MCF 10A (cell line): Measurements from ENCODE around the gene ADD1. TPM values are rescaled to one million over a fixed set of nuclear protein-coding genes. Genes with fewer than 3 reads are reported as not detected.

Experiments used
- BruUV-seq: library from RNA; stranded (reverse); fragments of 400-500 nt; replicated peaks from 2 replicates; lab custom pipeline; 2021; lab: Mats Ljungman, UMichigan
- CTCF ChIA-PET: fragments of 300-600 bp; sonication (Branson Sonifier 250); formaldehyde crosslinking; extraction: SDS; loops from one replicate; lab custom pipeline; 2021; ENCODE audit warnings: antibody characterized with exemption, inconsistent platforms; lab: Yijun Ruan, JAX
- POLR2A ChIA-PET: fragments of 300-600, 350-650 bp; sonication (Branson Sonifier 250); formaldehyde crosslinking; extraction: SDS; loops from one replicate; lab custom pipeline; 2020; ENCODE audit warnings: antibody characterized with exemption, inconsistent platforms; lab: Yijun Ruan, JAX
- DNase-seq: peaks from one replicate; pipeline ENCODE4 v3.0.0-alpha.2; 2018; ENCODE audit not compliant: unreplicated experiment
- H3K27ac Mint-ChIP-seq: one replicate; pipeline ENCODE4 v1.8.0; 2022; ENCODE audit warnings: mild to moderate bottlenecking, low read depth, mixed read lengths; ENCODE audit not compliant: unreplicated experiment
- H3K27me3 Mint-ChIP-seq: one replicate; pipeline ENCODE4 v1.8.0; 2022; ENCODE audit warnings: mixed read lengths; ENCODE audit not compliant: insufficient read depth, unreplicated experiment
- H3K36me3 Mint-ChIP-seq: one replicate; pipeline ENCODE4 v1.8.0; 2022; ENCODE audit warnings: mild to moderate bottlenecking, moderate library complexity, mixed read lengths; ENCODE audit not compliant: insufficient read depth, unreplicated experiment
- H3K4me1 Mint-ChIP-seq: one replicate; pipeline ENCODE4 v1.8.0; 2022; ENCODE audit warnings: mixed read lengths; ENCODE audit not compliant: insufficient read depth, unreplicated experiment
- H3K4me3 Mint-ChIP-seq: one replicate; pipeline ENCODE4 v1.8.0; 2022; ENCODE audit warnings: mild to moderate bottlenecking, moderate library complexity, mixed read lengths; ENCODE audit not compliant: unreplicated experiment
- H3K9me3 Mint-ChIP-seq: one replicate; pipeline ENCODE4 v1.8.0; 2022; ENCODE audit warnings: mixed read lengths; ENCODE audit not compliant: unreplicated experiment
- intact Hi-C: fragments of 100-400 bp; cut with micrococcal nuclease; formaldehyde crosslinking; loops from 2 replicates; pipeline ENCODE4 v1.14.1; 2022
- total RNA-seq: library from RNA; stranded (reverse); gene quantifications from 2 replicates; pipeline ENCODE4 v1.2.3, GENCODE V29; 2022
- TF ChIP-seq, protein P1 (sequence below): fragments of 200-600 bp; IDR thresholded peaks from one replicate; pipeline ENCODE4 v1.8.0; 2022; ENCODE audit warnings: antibody characterized with exemption, mild to moderate bottlenecking; ENCODE audit not compliant: unreplicated experiment

Gene ADD1
- total RNA-seq, 1 experiment from 2014 or later, result 131 TPM

GRCh38 chr4:2909583-2909982 lies 65.9 kb downstream of the ADD1 start:
- no peaks in the 10 kb centered on the region for H3K4me1 Mint-ChIP-seq
- TF ChIP-seq, protein P1, sequence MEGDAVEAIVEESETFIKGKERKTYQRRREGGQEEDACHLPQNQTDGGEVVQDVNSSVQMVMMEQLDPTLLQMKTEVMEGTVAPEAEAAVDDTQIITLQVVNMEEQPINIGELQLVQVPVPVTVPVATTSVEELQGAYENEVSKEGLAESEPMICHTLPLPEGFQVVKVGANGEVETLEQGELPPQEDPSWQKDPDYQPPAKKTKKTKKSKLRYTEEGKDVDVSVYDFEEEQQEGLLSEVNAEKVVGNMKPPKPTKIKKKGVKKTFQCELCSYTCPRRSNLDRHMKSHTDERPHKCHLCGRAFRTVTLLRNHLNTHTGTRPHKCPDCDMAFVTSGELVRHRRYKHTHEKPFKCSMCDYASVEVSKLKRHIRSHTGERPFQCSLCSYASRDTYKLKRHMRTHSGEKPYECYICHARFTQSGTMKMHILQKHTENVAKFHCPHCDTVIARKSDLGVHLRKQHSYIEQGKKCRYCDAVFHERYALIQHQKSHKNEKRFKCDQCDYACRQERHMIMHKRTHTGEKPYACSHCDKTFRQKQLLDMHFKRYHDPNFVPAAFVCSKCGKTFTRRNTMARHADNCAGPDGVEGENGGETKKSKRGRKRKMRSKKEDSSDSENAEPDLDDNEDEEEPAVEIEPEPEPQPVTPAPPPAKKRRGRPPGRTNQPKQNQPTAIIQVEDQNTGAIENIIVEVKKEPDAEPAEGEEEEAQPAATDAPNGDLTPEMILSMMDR, result no peak
- DNase-seq, result no peak
- intact Hi-C loops, result no loop called here
- BruUV-seq, result no TSS peak
- no peaks in the 10 kb centered on the region for H3K27me3 Mint-ChIP-seq
- POLR2A ChIA-PET, result no interaction called here
- CTCF ChIA-PET, result interaction anchor here (0.6 kb wide), 1 partner anchor 676 kb away, joined by 5 read pairs; no protein-coding TSS in a partner anchor
- H3K27ac Mint-ChIP-seq, result no peak overlapping the region
- peaks cover 76% of the 10 kb centered on the region for H3K36me3 Mint-ChIP-seq
- no peaks in the 10 kb centered on the region for H3K9me3 Mint-ChIP-seq
- H3K4me3 Mint-ChIP-seq, result no peak overlapping the region

DNA sequence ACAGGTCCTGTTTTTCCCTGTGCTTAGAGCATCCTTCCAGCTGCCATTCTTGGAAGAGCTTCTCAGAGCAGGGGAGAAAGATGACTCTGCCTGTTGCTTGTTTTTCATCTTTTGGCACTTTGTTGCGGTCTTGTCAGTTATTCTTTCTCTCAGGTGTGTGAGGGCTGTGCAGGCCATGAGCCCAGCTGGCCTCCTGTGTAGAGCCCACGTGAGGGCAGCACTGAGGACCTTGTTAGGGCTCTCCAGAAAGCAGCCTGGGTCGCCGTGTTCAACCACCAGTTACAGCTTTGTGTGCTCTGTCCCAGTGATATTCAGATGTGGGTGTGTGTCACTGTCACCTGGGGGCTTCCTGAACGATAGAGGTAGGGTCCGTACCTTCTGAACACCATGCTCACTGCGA lies 66.8 kb downstream of the ADD1 start:
- Mint-ChIP-seq H3K4me1 (no peaks in the 10 kb centered on the region), H3K4me3 (no peak overlapping the region), H3K9me3 (no peaks in the 10 kb centered on the region), H3K27me3 (no peaks in the 10 kb centered on the region), H3K27ac (no peak overlapping the region), H3K36me3 (peaks cover 76% of the 10 kb centered on the region)
- intact Hi-C loops, result no loop called here
- DNase-seq, result no peak
- ChIA-PET CTCF (interaction anchor here (0.6 kb wide), 1 partner anchor 68 kb away, joined by 4 read pairs; no protein-coding TSS in a partner anchor), POLR2A (no interaction called here)
- TF ChIP-seq, protein P1, result no peak
- BruUV-seq, result no TSS peak

DNA sequence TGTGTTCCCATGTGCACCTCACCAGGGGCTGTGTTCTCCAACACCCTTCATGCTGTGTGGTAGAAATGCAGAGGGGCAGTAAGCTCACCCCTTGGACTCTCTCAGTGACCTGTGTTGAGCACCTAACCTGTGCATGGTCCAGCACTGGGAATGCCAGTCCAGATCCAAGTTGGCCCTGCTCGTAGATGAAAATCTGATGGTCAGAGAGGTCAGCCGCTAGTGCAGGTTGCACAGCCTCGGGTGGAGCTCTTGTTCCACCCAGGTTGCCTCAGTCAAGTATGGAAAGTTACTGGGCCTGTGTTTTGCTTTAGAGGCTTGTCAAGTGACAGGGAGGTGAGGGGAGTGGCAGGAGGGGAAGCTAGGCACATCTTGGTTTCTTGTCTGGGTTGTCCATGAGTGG lies 68.2 kb downstream of the ADD1 start:
- intact Hi-C loops, result no loop called here
- TF ChIP-seq, protein P1, result no peak
- DNase-seq, result no peak
- CTCF ChIA-PET, result interaction anchor here (0.7 to 1.8 kb wide), 2 partner anchors 14 to 67 kb away, joined by 3 to 4 read pairs; no protein-coding TSS in a partner anchor
- Mint-ChIP-seq H3K36me3 (peaks cover 76% of the 10 kb centered on the region), H3K4me3 (no peak overlapping the region), H3K27me3 (no peaks in the 10 kb centered on the region), H3K9me3 (no peaks in the 10 kb centered on the region), H3K4me1 (no peaks in the 10 kb centered on the region), H3K27ac (no peak overlapping the region)
- POLR2A ChIA-PET, result no interaction called here
- no TSS peak for BruUV-seq

DNA sequence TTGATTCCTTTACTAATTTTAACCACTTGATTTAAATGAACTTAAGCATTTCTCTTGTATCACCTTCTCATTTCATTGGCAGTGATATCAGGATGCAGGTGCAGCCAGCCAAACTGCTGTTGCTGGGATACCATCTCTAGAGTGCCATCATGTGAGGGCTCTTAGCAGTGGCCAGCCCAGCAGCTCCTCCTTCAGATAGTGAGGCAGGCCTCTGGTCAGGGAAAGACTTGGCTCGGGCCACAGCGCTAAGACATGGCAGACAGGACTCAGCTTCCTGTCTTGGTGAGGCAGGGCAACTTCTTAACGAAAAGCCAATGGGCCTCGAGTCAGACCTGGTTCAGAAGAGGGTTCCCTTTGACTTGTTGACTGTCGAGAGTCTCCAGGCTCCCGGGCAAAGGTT lies 69.5 kb downstream of the ADD1 start:
- no peak overlapping the region for H3K27ac Mint-ChIP-seq
- no peaks in the 10 kb centered on the region for H3K9me3 Mint-ChIP-seq
- no peaks in the 10 kb centered on the region for H3K4me1 Mint-ChIP-seq
- ChIA-PET POLR2A (interaction anchor here (1.3 kb wide), 1 partner anchor 158 kb away, joined by 4 read pairs; no protein-coding TSS in a partner anchor), CTCF (interaction anchor here (1.8 kb wide), 1 partner anchor 65 kb away, joined by 4 read pairs; no protein-coding TSS in a partner anchor)
- TF ChIP-seq, protein P1, result no peak
- no peak overlapping the region for H3K4me3 Mint-ChIP-seq
- no peaks in the 10 kb centered on the region for H3K27me3 Mint-ChIP-seq
- no TSS peak for BruUV-seq
- peaks cover 71% of the 10 kb centered on the region for H3K36me3 Mint-ChIP-seq
- intact Hi-C loops, result no loop called here
- DNase-seq, result no peak
